Smooth muscle cell of the brain vasculature (primary cell): ENCODE data around the gene STXBP4.

Experiments
- DNase-seq: peaks from one replicate; pipeline ENCODE4 v3.0.0-alpha.2; 2012; ENCODE audit warnings: low read depth, low spot score

STXBP4 gene

DNA sequence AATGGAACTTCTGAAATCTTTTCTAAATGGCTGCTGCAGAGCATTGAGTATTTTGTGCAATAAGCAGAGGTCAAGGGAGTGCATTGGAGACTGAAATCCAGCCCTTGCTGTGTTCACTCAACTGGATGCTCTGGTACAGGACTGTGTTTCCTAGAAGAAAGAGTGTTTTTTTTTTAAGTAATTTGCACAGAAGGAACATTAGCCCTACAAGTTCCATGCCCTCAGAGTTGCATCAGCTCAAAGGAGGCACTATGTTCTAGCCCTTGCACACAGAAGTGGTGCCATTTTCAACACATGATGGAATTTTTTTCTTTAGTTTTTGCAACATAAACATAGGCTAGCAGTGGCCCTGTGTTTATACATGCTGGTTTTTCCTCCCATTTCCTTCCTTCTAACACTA, 152.1 kb downstream of the STXBP4 start:
- no peak for DNase-seq

DNA sequence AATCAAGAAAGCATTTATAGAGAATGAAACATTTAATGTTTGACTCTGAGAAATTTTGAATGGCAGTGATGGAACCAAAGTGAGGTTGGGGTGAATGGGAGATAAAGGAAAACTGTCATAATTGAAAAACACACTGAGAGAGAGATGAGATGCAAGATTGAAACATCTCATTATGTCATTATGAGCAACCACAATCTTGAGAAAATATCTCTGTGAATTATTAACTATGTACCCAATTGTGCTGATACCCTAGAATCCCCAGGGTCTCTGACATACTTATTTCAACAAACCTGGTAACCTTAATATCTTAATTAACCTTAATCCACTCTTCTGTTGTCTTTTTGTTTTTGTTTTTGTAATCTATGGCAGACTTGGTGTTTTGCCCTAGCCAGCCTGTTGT, 152.7 kb downstream of the STXBP4 start:
- DNase-seq = no peak

DNA sequence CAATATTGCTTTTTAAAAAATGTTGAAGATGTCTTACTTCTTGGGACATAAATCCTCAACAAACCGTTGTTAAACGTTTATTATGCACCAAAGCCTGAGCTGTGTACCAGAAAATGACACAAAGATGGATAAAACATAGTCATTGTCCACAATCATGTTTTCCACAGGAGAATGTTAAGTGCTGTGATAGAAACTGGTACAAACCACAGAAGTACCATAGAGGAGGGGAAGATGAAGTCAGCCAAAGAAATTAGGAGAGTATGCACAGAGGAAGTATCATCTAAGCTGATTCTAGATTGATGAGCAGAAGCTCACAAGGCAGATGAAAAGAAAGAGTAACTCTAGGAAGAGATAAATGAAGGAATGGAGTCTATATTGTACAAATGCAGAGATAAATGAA, 153.5 kb downstream of the STXBP4 start:
- no peak for DNase-seq

DNA sequence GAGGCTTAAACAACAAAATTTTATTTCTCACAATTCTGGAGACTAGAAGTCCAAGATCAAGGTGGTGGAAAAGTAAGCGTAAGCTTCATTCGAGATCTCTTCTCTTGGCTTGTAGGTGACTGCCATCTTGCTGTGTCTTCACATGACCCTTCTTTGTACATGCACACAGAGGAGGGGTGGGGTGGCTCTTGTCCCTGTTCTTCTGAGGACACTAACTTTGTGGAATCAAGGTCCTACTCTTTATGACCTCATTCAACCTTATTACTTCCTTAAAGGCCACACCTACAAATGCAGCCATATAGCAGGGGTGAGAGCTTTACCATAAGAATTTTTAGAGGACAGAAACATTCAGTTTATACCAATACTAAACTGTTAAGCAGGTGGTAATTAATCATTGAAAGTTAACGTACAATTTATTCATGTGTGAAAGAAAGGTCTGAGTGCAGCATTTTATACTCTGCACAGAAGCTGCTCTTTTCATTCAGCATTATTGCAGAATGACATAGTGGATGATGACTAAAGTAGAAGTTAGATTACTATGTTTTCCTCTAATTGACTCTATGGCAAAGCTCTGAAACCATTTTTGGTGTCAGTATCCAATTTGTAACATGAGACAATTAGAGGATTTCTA, 156.3 kb downstream of the STXBP4 start:
- no peak for DNase-seq

DNA sequence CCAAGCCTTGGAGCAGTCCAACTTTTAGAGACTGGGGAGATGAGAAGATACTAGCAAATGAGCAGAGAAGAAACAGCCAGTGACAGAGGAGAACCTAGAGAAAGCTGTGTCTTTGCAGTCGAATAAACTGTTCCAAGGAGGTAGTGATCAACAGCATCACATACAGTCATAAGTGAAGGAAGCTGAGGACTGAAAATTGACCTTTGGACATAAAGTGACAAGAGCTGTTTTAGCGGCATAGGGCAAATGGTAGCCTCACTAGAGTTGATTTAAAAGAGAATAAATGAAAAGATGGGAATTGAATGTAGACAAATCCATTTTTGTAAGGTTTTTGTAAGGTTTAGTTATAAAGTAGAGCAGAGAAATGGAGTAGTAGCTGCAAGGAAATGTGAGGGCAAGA, 165.0 kb downstream of the STXBP4 start:
- DNase-seq = no peak

- DNase-seq = no peak
Measured at GRCh38 chr17:55134486-55135157, 166.1 kb downstream of the STXBP4 start.

- DNase-seq = no peak
Measured at GRCh38 chr17:55140809-55141208, 172.2 kb downstream of the STXBP4 start.

GRCh38 chr17:55144518-55144917, 176.0 kb downstream of the STXBP4 start:
- no peak for DNase-seq

DNA sequence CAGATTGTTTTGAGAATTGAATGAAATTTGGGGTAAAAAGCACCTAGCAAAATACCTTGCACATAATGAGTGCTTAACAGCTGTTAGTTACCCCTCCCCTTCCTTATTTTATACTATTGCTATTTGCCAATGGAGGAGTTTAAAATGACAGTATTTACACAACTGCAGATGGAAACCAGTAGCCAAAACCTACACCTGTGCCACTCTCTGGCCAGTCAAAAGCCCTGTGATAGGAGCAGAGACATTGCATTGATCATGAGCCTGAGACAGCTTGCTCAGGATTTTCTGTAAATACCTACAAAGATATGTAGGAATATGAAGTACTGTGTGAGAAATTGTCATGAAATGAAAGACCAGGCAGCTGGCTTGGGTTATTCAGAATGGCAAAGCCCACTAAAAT, 180.9 kb downstream of the STXBP4 start:
- DNase-seq = no peak

DNA sequence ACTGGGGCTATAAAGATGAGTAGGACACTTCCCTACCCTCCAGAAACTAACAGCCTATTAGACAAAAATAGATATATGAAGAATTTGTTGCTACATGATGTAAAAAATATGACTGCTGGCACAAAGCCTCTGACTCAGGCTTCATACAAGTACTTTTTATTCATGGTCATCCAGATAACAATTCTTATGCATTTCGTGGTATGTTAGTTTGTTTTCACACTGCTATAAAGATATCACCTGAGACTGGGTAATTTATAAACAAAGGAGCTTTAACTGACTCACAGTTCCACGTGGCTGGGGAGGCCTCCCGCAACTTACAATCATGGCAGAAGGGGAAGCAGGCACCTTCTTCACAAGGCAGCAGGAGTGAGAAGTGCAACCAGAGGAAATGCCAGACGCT, 183.7 kb downstream of the STXBP4 start:
- DNase-seq = no peak

DNA sequence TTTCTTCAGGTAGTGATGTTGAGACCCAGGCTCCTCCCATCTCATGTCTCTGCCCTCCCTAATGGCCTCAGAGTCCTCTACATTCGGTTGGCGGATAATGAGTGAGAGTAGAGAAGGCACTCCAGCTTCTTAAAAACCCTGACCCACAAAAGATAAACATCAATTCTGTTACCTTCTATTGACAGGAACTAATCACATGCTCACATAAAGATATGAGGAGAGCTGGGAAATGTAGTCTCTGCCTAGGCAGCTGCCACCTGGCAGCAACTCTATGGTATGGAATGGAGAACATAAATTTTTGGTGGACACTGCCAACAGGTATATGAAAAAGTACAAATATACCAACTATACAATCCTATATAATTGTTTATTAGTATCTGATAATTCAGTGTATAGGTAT, 185.5 kb downstream of the STXBP4 start:
- DNase-seq = no peak

DNA sequence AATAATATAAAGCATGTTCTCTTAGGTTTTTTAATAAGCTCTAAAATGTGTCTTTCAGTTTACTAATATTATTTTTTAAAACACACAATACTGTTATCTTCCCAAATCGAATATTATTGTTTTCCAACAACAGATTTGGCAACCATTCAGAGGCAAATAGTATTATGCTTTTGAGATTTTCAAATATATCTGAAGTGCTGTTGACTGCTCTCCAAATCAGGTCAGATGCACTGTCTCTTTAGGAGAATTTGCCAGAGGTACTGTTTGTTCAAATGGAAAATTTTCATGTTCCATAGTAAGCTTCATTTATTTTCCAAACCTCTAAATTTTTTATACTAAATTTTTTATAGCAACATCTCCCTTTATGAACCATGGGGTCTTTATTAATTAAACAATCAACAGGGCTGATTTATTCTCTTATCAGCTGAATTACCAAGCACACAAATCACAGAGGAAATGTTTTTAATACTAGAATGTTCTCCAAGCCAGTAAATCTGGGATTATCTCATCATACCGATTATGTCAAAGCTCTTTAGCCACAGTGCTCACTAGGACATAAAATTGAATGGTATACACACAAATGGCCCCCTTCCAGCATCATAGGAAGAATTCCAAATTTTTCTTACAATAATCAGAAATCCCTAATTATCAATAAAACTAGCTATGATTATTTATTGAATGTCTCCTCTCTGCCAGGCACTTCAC, 187.4 kb downstream of the STXBP4 start:
- DNase-seq = no peak

- DNase-seq = no peak
Measured at GRCh38 chr17:55157165-55157564, 188.6 kb downstream of the STXBP4 start.

GRCh38 chr17:55158439-55158838, 189.9 kb downstream of the STXBP4 start:
- DNase-seq = no peak

DNA sequence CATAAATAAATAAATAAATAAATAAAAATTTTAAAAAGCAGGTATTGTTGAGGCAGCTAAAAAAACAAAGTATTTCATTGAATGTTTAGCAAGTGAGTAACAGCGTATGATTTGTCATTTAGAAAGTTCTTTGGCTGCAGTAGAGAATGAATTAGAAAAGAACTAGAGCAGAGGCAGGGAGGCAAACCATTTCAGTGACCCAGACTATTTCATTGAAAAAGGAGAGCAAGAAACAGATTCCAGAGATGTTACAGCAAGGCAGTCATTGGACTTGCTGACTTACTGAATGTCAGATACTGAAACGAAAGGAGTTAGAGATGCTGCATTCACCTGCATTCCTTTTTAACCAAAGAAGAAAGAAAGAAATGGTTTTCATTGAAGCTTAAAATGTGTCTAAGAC, 190.7 kb downstream of the STXBP4 start:
- no peak for DNase-seq

GRCh38 chr17:55160501-55160900, 191.9 kb downstream of the STXBP4 start:
- DNase-seq = no peak

- no peak for DNase-seq
Measured at GRCh38 chr17:55161935-55162555, 193.5 kb downstream of the STXBP4 start.

DNA sequence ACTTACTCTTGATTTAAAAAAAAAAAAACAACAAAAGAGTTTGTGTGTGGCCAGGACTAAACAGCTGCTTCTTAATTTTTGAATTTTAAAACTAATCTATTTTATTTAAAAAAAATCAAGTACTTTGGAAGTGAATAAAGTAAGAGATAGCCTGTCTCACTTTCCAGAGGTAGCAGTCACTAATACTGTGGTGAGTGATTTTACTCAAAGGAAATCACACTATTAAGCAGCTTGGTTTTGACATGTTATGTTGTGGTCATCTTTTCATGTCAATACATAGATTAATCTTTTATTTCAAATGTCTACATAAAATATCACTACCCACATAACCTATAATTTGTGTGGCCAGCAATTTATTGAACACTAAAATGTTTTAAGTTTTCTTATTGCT, 194.0 kb downstream of the STXBP4 start:
- no peak for DNase-seq

- DNase-seq = no peak
Measured at GRCh38 chr17:55163408-55163807, 194.8 kb downstream of the STXBP4 start.

DNA sequence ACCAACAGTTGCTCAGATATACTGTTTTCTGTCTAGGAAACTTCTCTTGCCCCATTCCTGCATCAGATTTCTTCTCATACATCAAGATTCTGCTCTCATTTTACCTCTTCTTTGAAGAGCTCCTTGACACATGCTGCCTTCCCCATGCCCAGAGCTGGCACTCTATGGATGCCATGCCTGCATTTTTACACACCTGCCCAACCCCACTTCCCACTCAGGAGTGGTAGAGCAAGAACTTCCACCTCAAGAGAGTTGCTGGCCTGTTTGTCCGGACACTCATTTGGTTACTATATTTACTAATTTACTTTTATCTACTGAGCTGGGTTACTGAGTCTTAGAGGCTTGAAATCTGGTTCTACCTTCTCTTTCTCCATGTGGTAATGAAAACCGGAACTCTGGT, 197.9 kb downstream of the STXBP4 start:
- DNase-seq = no peak

GRCh38 chr17:55167024-55167725, 198.6 kb downstream of the STXBP4 start:
- DNase-seq = no peak
